Choroid plexus epithelial cell (primary cell): ENCODE measurements around the gene CDC37L1.
A peak's percentile ranks its signal among the peaks of the same experiment; 100 is the strongest.

Source experiments
- DNase-seq: peaks from one replicate; pipeline ENCODE4 v3.0.0-alpha.2; 2010; ENCODE audit warnings: low read depth
- H3K4me3 ChIP-seq: 2 replicates; pipeline ENCODE4 v1.5.1; 2011; ENCODE audit warnings: low read depth, mild to moderate bottlenecking, control low read depth, low read length, moderate library complexity
- TF ChIP-seq, protein P1 (sequence below): conservative IDR thresholded peaks from 2 replicates; pipeline ENCODE4 v1.5.1; 2011; ENCODE audit warnings: low read depth, mild to moderate bottlenecking, control low read depth, inconsistent platforms, low read length, moderate library complexity

CDC37L1 gene

DNA sequence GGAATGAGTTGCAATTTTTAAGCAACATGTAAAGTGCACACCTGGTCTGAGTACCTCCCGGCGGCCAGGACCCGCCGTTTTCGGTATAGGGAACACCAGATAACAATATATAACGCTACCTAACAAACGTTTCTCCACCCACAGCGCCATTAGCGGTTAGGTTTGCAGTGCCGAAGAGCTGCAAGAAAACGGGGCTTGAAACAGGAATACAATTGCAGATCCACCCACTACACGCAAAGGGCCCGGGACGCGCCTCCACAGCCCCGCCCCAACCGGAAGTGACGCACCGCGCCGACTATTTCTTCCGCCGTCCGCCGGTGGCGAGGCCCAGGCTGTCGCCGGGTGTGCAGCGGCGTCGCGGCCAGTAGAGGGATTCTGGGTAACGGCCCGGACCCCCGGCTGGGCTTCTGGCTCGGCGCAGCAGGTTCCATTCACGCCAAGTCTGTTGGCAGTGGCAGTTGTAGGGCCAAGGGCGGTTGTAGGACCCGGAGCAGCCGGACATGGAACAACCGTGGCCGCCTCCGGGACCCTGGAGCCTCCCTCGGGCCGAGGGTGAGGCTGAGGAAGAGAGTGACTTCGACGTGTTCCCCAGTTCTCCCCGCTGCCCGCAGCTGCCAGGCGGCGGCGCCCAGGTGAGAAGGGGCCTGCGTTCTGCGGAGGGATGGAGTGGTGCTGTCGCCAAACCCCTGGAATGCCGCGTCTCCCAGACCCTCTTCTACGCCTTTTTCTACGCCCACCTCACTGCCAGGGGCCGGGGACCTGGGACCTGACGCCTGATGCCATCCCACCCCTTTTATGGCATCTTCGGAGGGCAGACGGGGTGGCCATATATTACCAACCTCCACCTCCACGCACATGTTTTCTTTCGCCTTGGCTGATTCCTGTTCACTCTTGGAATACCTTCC lies at the start of gene CDC37L1:
Gene CDC37L1 (plus strand): TSS at position 302 of the 905 bp plus-strand sequence. CDS start 199 bp downstream, at position 501.
- peak within 1 kb of the TSS; percentile 86 for H3K4me3 ChIP-seq
- TF ChIP-seq, protein P1, sequence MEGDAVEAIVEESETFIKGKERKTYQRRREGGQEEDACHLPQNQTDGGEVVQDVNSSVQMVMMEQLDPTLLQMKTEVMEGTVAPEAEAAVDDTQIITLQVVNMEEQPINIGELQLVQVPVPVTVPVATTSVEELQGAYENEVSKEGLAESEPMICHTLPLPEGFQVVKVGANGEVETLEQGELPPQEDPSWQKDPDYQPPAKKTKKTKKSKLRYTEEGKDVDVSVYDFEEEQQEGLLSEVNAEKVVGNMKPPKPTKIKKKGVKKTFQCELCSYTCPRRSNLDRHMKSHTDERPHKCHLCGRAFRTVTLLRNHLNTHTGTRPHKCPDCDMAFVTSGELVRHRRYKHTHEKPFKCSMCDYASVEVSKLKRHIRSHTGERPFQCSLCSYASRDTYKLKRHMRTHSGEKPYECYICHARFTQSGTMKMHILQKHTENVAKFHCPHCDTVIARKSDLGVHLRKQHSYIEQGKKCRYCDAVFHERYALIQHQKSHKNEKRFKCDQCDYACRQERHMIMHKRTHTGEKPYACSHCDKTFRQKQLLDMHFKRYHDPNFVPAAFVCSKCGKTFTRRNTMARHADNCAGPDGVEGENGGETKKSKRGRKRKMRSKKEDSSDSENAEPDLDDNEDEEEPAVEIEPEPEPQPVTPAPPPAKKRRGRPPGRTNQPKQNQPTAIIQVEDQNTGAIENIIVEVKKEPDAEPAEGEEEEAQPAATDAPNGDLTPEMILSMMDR, result peak; percentile 57
- peak; percentile 98 for DNase-seq

DNA sequence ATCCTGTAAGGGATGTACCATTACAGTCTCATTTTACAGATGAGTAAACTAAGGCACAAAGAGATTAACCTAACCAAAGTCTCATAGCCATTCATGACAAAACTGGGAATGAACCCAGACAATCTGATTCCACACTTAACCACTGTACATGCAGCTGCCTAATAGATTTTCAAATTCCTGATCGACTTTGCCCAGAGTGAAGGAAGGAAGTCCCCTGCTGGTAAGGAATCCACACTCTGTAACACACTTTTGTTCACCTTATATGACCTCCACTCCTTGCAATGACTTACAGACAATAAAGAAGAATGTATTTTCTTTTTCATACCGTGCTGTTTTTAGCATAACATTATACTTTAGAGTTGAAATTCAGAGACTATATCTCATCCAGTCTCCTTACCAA lies 48.5 kb upstream of the CDC37L1 start:
- DNase-seq, result peak; percentile 81
- H3K4me3 ChIP-seq, result no peak overlapping the region
- TF ChIP-seq, protein P1, result peak; percentile 44

DNA sequence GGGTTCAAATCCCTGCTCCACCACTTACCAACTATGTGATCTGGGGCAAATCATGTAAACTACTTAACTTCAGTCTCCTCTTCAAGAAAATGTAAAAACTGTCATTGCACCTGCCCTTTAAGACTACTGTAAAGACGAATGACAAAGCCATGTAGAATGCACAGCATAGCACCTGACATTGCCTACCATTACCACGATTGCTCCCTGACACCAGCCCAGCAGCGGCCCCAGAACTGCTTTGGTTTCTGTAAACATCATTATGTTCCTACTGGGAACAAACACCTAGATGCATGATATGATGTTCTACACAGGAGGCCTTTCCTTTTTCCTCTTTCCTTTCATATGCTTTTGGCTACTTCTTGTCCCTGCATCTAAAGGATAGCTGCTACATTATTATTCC lies 40.4 kb upstream of the CDC37L1 start:
- H3K4me3 ChIP-seq, result no peak overlapping the region
- TF ChIP-seq, protein P1, result no peak
- peak; percentile 10 for DNase-seq

DNA sequence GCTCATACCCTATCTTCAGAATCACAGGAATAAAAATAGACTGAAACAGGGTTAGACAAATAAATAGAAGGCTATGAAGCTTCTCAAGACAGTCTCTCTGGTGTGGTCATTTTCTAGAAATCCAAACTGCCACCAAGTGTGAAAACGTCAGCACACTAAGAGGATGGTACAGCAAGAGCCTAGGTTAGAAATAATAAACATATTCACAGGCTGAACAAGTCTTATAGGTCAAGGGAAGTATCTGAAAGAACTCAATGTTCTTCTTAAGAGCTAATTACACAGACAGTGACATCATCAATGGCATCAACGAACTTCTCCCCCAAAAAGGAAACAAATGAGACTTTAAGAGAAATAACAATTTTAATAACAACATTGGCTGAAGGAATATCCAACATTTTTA lies 39.9 kb upstream of the CDC37L1 start:
- DNase-seq, result peak; percentile 71
- TF ChIP-seq, protein P1, result no peak
- H3K4me3 ChIP-seq, result no peak overlapping the region

DNA sequence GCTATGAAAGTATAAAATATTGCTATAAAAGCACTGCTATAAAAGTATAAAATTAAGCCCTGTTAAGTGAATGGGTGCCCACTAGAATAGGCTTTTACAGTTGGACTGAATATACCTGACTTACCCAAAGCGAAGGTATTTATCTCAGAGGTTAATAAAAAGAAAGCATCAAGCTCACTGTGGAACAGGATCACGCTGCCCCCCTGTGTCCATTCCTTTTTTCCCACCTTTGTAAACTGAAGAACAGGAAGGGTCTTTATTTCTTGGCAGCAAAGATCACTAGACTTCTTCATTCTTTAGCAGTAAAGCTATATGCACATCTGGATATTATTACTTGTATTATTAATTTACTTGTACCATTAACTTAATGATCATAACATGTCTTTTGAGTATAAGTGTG lies 39.3 kb upstream of the CDC37L1 start:
- TF ChIP-seq, protein P1, result peak; percentile 77
- DNase-seq, result peak; percentile 68
- H3K4me3 ChIP-seq, result no peak overlapping the region

DNA sequence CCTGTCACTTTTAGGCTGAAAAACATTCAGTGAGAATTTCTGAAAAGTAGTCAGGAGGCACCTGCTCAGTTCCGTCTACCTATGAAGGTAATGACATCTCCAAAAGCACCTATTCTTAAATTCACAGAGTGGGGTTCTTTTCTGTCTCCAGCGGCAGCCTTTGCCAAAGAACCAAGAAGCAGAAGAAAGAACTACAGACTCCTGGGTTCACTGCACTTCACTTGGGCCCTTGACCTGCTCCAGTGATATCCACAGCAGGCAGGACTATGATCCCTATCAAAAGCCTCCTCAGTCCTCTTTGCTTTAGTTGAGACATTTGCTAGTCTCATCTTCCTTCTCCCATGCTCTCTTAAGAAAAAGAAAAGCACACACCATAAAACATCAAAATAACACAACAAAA lies 37.0 kb upstream of the CDC37L1 start:
- TF ChIP-seq, protein P1, result no peak
- DNase-seq, result no peak
- H3K4me3 ChIP-seq, result no peak overlapping the region

DNA sequence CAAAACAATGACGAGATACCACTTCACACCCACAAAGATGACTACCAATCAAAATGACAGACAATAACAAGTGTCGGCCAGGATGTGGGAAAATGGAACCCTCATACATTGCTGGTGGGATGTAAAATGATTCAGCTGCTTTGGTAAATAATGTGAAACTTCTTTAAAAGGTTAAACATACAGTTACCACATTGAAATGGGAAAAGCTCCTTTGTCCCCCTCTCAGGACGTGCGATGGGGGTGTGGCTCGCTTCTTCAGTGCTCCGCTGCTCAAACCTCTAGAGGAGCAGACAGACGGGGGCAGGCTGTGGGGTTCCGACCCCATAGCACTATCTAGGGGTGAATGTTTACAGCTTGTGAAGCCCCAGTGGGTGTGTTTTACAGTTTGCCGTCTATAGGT lies 25.3 kb upstream of the CDC37L1 start:
- DNase-seq, result no peak
- TF ChIP-seq, protein P1, result no peak
- H3K4me3 ChIP-seq, result no peak overlapping the region
